ENCODE results near the gene STK24.
A peak's percentile ranks its signal among the peaks of the same experiment; 100 is the strongest.
"Not testable (repeated sequence)": the region's sequence is repeated elsewhere in the genome, so short reads cannot be mapped to it uniquely, and the experiment has no call there.

Gene STK24

DNA sequence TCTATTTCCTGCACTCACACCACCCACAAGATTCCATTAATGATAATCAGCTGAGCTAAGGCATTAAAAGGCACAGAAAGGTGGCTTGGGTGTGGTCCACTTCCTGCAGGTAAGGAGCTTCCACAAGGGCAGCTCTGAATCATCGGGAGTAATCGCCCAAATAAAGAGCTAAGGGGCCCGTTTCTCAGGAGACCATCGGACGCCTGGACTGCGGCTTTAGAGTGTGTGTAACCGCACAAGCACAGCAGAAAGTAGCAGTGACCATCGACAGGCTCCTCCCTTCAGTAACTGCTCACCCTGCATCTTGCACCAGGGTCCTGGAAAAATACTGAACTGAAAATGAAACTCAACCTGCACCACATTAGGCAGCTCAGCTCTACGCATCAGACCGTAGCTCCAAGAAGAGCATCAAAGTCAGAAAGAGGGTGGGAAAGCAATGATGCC is 6.0 kb downstream of the STK24 start:
- no peak overlapping the region for H3K27ac ChIP-seq (ENCODE audit: low read depth, low read length)
- peak overlapping the region; percentile 29 to 61 (median 52) for H3K4me3 ChIP-seq (ENCODE audit: low read depth in 1 of 5, low read length in 5 of 5)
- H3K27me3 ChIP-seq (ENCODE audit: control insufficient read depth in 5 of 5, insufficient read depth in 4 of 5, low read length in 5 of 5) = no peaks in the 10 kb centered on the region
- H3K9me3 ChIP-seq (ENCODE audit: control insufficient read depth in 5 of 5, low read length in 5 of 5) = no peaks in the 10 kb centered on the region
- peak overlapping the region in 2 of 5 donors; percentile 14 to 46 for H3K9ac ChIP-seq (ENCODE audit: low read length in 5 of 5)
- H3K4me1 ChIP-seq (ENCODE audit: control insufficient read depth in 5 of 5, insufficient read depth in 5 of 5, low read length in 5 of 5) = peaks cover 15 to 65% (median 58%) of the 10 kb centered on the region in 5 donors
- H3K36me3 ChIP-seq (ENCODE audit: control insufficient read depth in 5 of 5, insufficient read depth in 5 of 5, low read length in 5 of 5) = no peaks in the 10 kb centered on the region

DNA sequence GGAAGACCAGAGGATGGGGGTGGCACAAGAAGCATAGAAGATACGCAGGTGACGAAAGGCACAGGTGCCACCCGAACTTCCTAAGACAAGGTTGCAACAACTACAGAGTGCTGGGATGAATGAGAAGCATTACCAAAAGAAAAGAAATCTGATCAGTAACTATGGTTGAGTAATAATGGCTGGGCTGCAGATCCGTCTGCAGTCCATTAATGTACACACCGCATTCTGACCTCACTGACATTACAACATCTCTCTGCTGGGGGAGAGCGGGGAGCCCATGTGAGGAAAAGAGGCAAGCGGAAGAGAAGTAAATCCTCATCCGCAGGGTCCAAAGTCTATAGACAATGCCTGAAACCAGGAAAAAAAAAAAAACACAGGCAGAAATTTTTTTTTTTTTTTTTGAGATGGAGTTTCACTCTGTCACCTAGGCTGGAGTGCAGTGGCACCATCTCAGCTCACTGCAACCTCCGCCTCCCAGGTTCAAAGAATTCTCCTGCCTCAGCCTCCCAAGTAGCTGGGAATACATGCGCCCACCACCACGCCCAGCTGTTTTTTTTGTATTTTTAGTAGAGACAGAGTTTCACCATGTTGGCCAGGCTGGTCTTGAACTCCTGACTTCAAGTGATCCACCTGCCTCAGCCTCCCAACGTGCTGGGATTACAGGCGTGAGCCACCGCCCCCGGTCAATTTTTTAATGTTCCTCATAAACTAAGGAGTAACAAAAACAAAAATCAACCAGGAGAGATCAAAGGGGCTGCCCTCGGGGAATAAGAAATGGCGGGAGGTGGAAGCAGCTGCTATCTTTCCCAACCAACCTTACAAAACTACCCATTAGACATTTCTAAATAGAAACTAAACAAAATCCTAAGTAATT is 7.2 kb downstream of the STK24 start:
- H3K4me1 ChIP-seq (ENCODE audit: control insufficient read depth in 5 of 5, insufficient read depth in 5 of 5, low read length in 5 of 5) = peaks cover 15 to 66% (median 58%) of the 10 kb centered on the region in 5 donors
- H3K27ac ChIP-seq (ENCODE audit: low read depth, low read length); H3K4me3 ChIP-seq (ENCODE audit: low read depth in 1 of 5, low read length in 5 of 5); H3K27me3 ChIP-seq (ENCODE audit: control insufficient read depth in 5 of 5, insufficient read depth in 4 of 5, low read length in 5 of 5); H3K9me3 ChIP-seq (ENCODE audit: control insufficient read depth in 5 of 5, low read length in 5 of 5); H3K36me3 ChIP-seq (ENCODE audit: control insufficient read depth in 5 of 5, insufficient read depth in 5 of 5, low read length in 5 of 5): not testable (repeated sequence)
- H3K9ac ChIP-seq (ENCODE audit: low read length in 5 of 5) = peak overlapping the region in 1 of 5 donors; percentile 3

DNA sequence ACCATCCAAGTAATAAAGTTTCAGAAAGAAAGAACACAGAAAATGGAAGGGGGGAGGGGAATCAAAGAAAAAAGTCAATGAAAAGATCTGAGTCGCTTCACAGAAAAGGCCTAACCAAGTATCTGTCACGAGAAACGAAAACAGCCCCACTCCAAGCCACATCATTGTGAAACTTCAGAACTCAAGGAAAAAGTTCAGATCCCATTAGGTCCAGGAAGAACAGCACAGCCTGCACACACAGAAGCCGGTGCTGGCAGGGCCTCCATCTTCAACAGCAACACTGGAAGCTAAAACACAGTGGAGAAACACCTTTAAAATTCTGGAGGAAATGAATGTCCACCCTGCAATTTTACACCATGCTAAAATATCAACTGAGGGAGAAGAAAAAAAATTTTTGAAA is 8.0 kb downstream of the STK24 start:
- Histone ChIP-seq H3K4me1 (ENCODE audit: control insufficient read depth in 5 of 5, insufficient read depth in 5 of 5, low read length in 5 of 5) (peaks cover 15 to 65% (median 58%) of the 10 kb centered on the region in 5 donors), H3K27ac (ENCODE audit: low read depth, low read length) (no peak overlapping the region)

DNA sequence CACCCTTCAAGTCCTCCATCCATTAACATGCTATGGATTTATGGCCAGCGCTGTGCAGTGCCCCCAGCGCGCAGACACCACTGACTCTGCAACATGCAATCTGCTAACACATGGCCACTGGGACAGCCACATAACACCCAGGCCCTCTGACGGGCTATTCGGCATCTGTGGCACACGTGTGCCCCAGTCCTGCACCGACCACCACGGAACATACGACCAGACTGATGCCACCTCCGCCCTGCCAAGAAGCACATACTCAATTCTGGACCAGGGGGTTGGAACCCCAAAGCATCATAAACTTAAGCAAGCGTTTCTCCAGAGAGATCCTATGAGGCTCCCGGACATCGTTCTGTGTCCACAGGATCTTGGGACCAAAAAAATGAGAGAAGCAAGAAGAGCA is 9.8 kb downstream of the STK24 start:
- Histone ChIP-seq H3K9ac (ENCODE audit: low read length in 5 of 5) (no peak overlapping the region), H3K4me1 (ENCODE audit: control insufficient read depth in 5 of 5, insufficient read depth in 5 of 5, low read length in 5 of 5) (peaks cover 16 to 64% (median 58%) of the 10 kb centered on the region in 5 donors), H3K27me3 (ENCODE audit: control insufficient read depth in 5 of 5, insufficient read depth in 4 of 5, low read length in 5 of 5) (no peaks in the 10 kb centered on the region), H3K9me3 (ENCODE audit: control insufficient read depth in 5 of 5, low read length in 5 of 5) (no peaks in the 10 kb centered on the region), H3K27ac (ENCODE audit: low read depth, low read length) (no peak overlapping the region), H3K36me3 (ENCODE audit: control insufficient read depth in 5 of 5, insufficient read depth in 5 of 5, low read length in 5 of 5) (no peaks in the 10 kb centered on the region), H3K4me3 (ENCODE audit: low read depth in 1 of 5, low read length in 5 of 5) (no peak overlapping the region)

More for the DNA sequence above, 8.0 kb downstream of the STK24 start:
- no peaks in the 10 kb centered on the region for H3K9me3 ChIP-seq (ENCODE audit: control insufficient read depth in 5 of 5, low read length in 5 of 5)
- peak overlapping the region in 1 of 5 donors; percentile 3 for H3K9ac ChIP-seq (ENCODE audit: low read length in 5 of 5)
- no peaks in the 10 kb centered on the region for H3K36me3 ChIP-seq (ENCODE audit: control insufficient read depth in 5 of 5, insufficient read depth in 5 of 5, low read length in 5 of 5)
- no peaks in the 10 kb centered on the region for H3K27me3 ChIP-seq (ENCODE audit: control insufficient read depth in 5 of 5, insufficient read depth in 4 of 5, low read length in 5 of 5)
- H3K4me3 ChIP-seq (ENCODE audit: low read depth in 1 of 5, low read length in 5 of 5) = no peak overlapping the region

DNA sequence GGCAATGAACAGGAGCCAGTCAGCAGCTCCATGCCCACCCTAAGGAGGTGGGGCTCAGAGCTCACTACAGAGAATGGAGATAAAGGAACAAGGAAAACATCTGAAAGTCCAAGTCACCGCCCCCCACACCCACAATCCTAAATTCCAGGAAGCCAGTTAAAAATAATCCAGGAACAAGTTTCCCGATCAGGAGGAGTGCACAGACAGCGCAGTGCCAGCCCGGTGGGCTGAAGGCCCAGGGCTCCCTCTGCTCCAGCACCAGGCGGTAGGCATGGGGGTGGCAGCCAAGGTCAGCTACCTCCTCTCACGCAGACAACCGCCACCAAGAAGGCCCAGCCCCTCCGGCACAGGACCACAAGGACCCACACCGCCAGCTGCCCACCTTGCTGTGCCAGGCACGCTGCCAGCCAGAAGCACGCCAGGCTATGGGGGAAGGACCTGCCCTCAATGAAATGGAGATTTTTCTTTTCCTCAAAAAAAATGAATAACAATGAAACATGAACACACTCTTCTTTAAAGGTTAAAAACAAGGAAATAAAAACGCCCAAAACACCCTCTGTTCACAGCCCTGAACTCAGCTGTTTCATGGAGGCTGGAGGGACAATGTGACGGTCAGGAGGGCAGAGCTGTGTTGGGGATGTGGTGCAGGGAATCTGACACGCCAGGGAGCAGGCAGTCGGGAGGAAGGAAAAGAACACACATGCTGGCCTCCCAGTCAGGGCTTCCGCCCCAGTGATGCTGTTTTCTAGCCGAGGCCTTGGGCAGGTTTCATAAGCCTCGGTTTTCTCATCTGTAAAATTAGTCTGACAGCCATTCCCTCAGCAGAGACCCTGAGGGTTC is 11.0 kb downstream of the STK24 start:
- H3K4me3 ChIP-seq (ENCODE audit: low read depth in 1 of 5, low read length in 5 of 5) = peak overlapping the region in 2 of 5 donors; percentile 13 to 21
- H3K36me3 ChIP-seq (ENCODE audit: control insufficient read depth in 5 of 5, insufficient read depth in 5 of 5, low read length in 5 of 5) = peaks cover 0 to 3% (median under 1%) of the 10 kb centered on the region in 5 donors
- H3K27ac ChIP-seq (ENCODE audit: low read depth, low read length) = peak overlapping the region; percentile 50
- H3K27me3 ChIP-seq (ENCODE audit: control insufficient read depth in 5 of 5, insufficient read depth in 4 of 5, low read length in 5 of 5) = no peaks in the 10 kb centered on the region
- H3K9ac ChIP-seq (ENCODE audit: low read length in 5 of 5) = peak overlapping the region in 2 of 5 donors; percentile 10 to 21
- H3K4me1 ChIP-seq (ENCODE audit: control insufficient read depth in 5 of 5, insufficient read depth in 5 of 5, low read length in 5 of 5) = peaks cover 8 to 54% (median 47%) of the 10 kb centered on the region in 5 donors
- no peaks in the 10 kb centered on the region for H3K9me3 ChIP-seq (ENCODE audit: control insufficient read depth in 5 of 5, low read length in 5 of 5)

DNA sequence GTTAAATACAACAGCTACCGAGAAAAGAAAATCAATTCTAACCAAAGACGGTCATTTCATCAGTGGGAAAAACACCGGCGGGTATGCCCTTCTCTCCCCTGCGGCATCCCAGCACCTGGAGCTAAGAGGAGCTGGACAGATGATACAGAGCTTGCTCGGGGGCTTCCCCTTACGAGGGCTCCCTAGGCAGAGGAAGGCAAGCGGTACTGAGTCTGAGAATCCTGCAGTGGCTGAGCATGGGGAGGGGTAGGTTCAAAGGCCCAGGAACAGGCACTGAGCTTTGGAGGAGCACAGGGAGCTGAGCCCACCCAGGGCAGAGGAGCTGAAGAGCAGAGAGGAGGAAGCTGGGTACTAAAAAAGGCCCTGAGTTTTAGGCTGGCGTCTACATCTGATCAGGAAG is 12.7 kb downstream of the STK24 start:
- Histone ChIP-seq H3K9me3 (ENCODE audit: control insufficient read depth in 5 of 5, low read length in 5 of 5) (no peaks in the 10 kb centered on the region), H3K36me3 (ENCODE audit: control insufficient read depth in 5 of 5, insufficient read depth in 5 of 5, low read length in 5 of 5) (peaks cover 0 to 4% (median 2%) of the 10 kb centered on the region in 5 donors), H3K4me3 (ENCODE audit: low read depth in 1 of 5, low read length in 5 of 5) (no peak overlapping the region), H3K9ac (ENCODE audit: low read length in 5 of 5) (no peak overlapping the region), H3K4me1 (ENCODE audit: control insufficient read depth in 5 of 5, insufficient read depth in 5 of 5, low read length in 5 of 5) (peaks cover 6 to 41% (median 36%) of the 10 kb centered on the region in 5 donors), H3K27ac (ENCODE audit: low read depth, low read length) (no peak overlapping the region), H3K27me3 (ENCODE audit: control insufficient read depth in 5 of 5, insufficient read depth in 4 of 5, low read length in 5 of 5) (no peaks in the 10 kb centered on the region)

DNA sequence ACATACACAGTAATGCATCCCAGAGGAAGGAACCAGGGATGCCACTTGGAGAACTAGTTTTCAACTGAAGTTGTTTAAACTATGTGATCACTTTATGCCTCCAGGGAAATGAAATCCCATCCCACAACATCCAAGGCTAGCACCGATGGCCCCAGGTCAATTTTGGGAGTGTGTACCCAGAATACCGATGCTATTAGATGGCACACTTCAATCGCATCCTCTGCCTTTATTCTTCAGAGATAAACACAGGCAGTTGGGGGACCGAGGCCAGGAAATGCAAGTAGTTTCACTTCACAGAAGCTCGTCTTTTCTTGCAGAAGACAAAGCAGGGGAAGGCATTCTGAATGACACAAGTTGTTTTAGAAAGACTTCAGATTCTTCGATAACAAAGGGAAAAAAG is 13.8 kb downstream of the STK24 start:
- H3K27me3 ChIP-seq (ENCODE audit: control insufficient read depth in 5 of 5, insufficient read depth in 4 of 5, low read length in 5 of 5) = no peaks in the 10 kb centered on the region
- H3K27ac ChIP-seq (ENCODE audit: low read depth, low read length) = no peak overlapping the region
- peak overlapping the region in 1 of 5 donors; percentile 21 for H3K9ac ChIP-seq (ENCODE audit: low read length in 5 of 5)
- peak overlapping the region in 4 of 5 donors; percentile 4 to 30 (median 27) for H3K4me3 ChIP-seq (ENCODE audit: low read depth in 1 of 5, low read length in 5 of 5)
- H3K9me3 ChIP-seq (ENCODE audit: control insufficient read depth in 5 of 5, low read length in 5 of 5) = no peaks in the 10 kb centered on the region
- peaks cover 6 to 45% (median 38%) of the 10 kb centered on the region in 5 donors for H3K4me1 ChIP-seq (ENCODE audit: control insufficient read depth in 5 of 5, insufficient read depth in 5 of 5, low read length in 5 of 5)
- H3K36me3 ChIP-seq (ENCODE audit: control insufficient read depth in 5 of 5, insufficient read depth in 5 of 5, low read length in 5 of 5) = peaks cover 0 to 4% (median 2%) of the 10 kb centered on the region in 5 donors

DNA sequence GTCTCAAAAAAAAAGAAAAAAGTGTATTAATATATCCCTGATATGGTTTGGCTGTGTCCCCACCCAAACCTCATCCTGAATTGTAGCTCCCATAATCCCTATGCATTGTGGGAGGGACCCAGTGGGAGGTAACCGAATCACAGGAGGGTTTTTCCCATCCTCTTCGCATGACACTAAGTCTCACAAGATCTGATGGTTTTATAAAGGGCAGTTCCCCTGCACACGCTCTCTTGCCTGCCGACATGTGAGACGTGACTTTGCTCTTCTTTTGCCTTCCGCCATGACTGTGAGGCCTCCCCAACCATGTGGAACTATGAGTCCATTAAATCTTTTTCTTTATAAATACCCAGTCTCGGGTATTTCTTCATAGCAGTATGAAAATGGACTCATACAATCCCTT is 17.7 kb downstream of the STK24 start:
- Histone ChIP-seq H3K27me3 (ENCODE audit: control insufficient read depth in 5 of 5, insufficient read depth in 4 of 5, low read length in 5 of 5) (no peaks in the 10 kb centered on the region), H3K36me3 (ENCODE audit: control insufficient read depth in 5 of 5, insufficient read depth in 5 of 5, low read length in 5 of 5) (peaks cover 0 to 4% (median 2%) of the 10 kb centered on the region in 5 donors), H3K4me1 (ENCODE audit: control insufficient read depth in 5 of 5, insufficient read depth in 5 of 5, low read length in 5 of 5) (peaks cover 4 to 33% (median 26%) of the 10 kb centered on the region in 5 donors), H3K27ac (ENCODE audit: low read depth, low read length) (no peak overlapping the region), H3K4me3 (ENCODE audit: low read depth in 1 of 5, low read length in 5 of 5) (no peak overlapping the region), H3K9ac (ENCODE audit: low read length in 5 of 5) (no peak overlapping the region), H3K9me3 (ENCODE audit: control insufficient read depth in 5 of 5, low read length in 5 of 5) (no peaks in the 10 kb centered on the region)

DNA sequence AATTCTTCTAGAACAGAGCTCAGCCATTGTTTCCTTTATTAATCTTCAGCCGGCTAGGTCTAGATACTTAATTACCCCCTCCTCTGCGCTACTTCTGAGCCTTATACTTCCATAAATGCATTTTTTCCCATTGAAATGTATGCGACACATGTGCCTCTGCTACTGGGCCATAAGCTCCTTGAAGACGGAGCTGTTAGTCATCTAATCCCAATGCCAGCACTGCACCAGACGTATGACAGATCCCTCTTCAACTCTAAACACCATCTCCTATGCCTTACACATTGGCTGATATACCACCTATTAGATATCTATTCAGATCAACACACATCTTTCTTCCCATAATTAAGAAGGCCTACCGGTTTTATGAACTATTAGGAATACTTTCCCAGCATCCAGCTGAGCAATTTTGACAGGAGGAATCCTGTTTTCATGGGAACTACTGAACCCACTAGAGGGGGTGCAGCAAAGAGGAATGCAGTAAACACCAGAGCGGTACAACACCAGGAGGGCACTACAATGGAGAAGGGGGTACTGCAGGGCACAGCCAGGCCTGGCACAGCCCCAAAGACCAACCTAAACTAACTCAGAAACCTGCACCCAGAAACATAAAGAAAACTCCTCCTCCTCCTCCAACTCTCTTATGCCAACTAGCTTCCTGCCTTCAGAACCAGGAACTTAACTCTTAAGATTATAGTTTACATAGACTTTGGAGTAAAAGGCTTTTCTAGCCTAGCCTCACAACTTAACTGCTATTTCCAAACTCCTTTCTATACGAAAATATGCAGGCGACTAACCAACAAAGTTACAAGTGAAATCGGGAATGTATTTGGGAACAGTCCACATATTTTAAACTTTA is 18.7 kb downstream of the STK24 start:
- Histone ChIP-seq H3K27ac (ENCODE audit: low read depth, low read length) (no peak overlapping the region), H3K9me3 (ENCODE audit: control insufficient read depth in 5 of 5, low read length in 5 of 5) (no peaks in the 10 kb centered on the region), H3K9ac (ENCODE audit: low read length in 5 of 5) (no peak overlapping the region), H3K4me3 (ENCODE audit: low read depth in 1 of 5, low read length in 5 of 5) (no peak overlapping the region), H3K4me1 (ENCODE audit: control insufficient read depth in 5 of 5, insufficient read depth in 5 of 5, low read length in 5 of 5) (peaks cover 4 to 35% (median 32%) of the 10 kb centered on the region in 5 donors), H3K36me3 (ENCODE audit: control insufficient read depth in 5 of 5, insufficient read depth in 5 of 5, low read length in 5 of 5) (peaks cover 0 to 4% (median 2%) of the 10 kb centered on the region in 5 donors), H3K27me3 (ENCODE audit: control insufficient read depth in 5 of 5, insufficient read depth in 4 of 5, low read length in 5 of 5) (no peaks in the 10 kb centered on the region)
